ENCODE data around the gene THSD4. TPM values are rescaled to one million over a fixed set of nuclear protein-coding genes. Genes with fewer than 3 reads are reported as not detected.

Gene THSD4
- total and polyA plus RNA-seq, 2 of the 8 experiments (the other 6 are each of a cell fraction or from before 2014, with no cell fraction given): 2.5 to 6.2 TPM

GRCh38 chr15:71815301-71815700 lies 700.0 kb downstream of the THSD4 start (continued):
- TF ChIP-seq HDAC2 (IDR thresholded peaks at IDR 0.05; ENCODE audit: borderline replicate concordance in 1 of 2, low read depth in 2 of 2, low read length in 2 of 2): no peak

Data from H1 (cell line).